GM11168 (cell line): Measurements from ENCODE around the gene SLC33A1.
"Not testable (repeated sequence)": the region's sequence is repeated elsewhere in the genome, so short reads cannot be mapped to it uniquely, and the experiment has no call there.

ENCODE experiments used
- in situ Hi-C: fragments of 300-500 bp; cut with MboI; formaldehyde crosslinking; loops from one replicate; pipeline ENCODE4 v1.12.0; 2022; ENCODE audit warnings: low sequenced_read_pairs; ENCODE audit not compliant: unreplicated experiment

Gene SLC33A1

GRCh38 chr3:155862290-155862982 is 8.2 kb upstream of the SLC33A1 start:
- in situ Hi-C loops, result not testable (repeated sequence)

- in situ Hi-C loops, result no loop called here
Observed at GRCh38 chr3:155861476-155862183, 7.4 kb upstream of the SLC33A1 start.

GRCh38 chr3:155860424-155860823 is 6.2 kb upstream of the SLC33A1 start:
- in situ Hi-C loops, result not testable (repeated sequence)

- in situ Hi-C loops, result no loop called here
Observed at GRCh38 chr3:155859859-155860258, 5.6 kb upstream of the SLC33A1 start.

- in situ Hi-C loops, result no loop called here
Observed at GRCh38 chr3:155853214-155854140, 750 bp downstream of the SLC33A1 start.

- in situ Hi-C loops, result no loop called here
Observed at GRCh38 chr3:155852341-155852740, 1.9 kb downstream of the SLC33A1 start.

- in situ Hi-C loops, result not testable (repeated sequence)
Observed at GRCh38 chr3:155849404-155849803, 4.8 kb downstream of the SLC33A1 start.

GRCh38 chr3:155847993-155848392 is 6.2 kb downstream of the SLC33A1 start:
- in situ Hi-C loops, result no loop called here

GRCh38 chr3:155846119-155846518 is 8.1 kb downstream of the SLC33A1 start:
- in situ Hi-C loops, result no loop called here

GRCh38 chr3:155843569-155843968 is 10.7 kb downstream of the SLC33A1 start:
- in situ Hi-C loops, result no loop called here

- in situ Hi-C loops, result no loop called here
Observed at GRCh38 chr3:155835341-155836071, 18.7 kb downstream of the SLC33A1 start.

GRCh38 chr3:155828490-155829098 is 25.6 kb downstream of the SLC33A1 start:
- in situ Hi-C loops, result not testable (repeated sequence)

GRCh38 chr3:155815030-155815545 is 39.1 kb downstream of the SLC33A1 start:
- in situ Hi-C loops, result no loop called here

- in situ Hi-C loops, result not testable (repeated sequence)
Observed at GRCh38 chr3:155813224-155813623, 41.0 kb downstream of the SLC33A1 start.

- in situ Hi-C loops, result no loop called here
Observed at GRCh38 chr3:155809181-155809580, 45.0 kb downstream of the SLC33A1 start.

GRCh38 chr3:155807823-155808222 is 46.4 kb downstream of the SLC33A1 start:
- in situ Hi-C loops, result no loop called here

GRCh38 chr3:155805802-155806618 is 48.2 kb downstream of the SLC33A1 start, which contains the start of gene C3orf33:
C3orf33 (minus strand) TSS chr3:155806278; CDS start chr3:155806252, 26 bp downstream.
- in situ Hi-C loops, result no loop called here

- in situ Hi-C loops, result no loop called here
Observed at GRCh38 chr3:155805204-155805801, 48.9 kb downstream of the SLC33A1 start.
